HG02981 (cell line): Measurements from ENCODE around the gene PTPN3.
A peak's percentile ranks its signal among the peaks of the same experiment; 100 is the strongest.

Experiments used
- ATAC-seq: cut with Tn5 transposase; IDR thresholded peaks from one replicate; pipeline ENCODE4 v1.9.1; 2021; ENCODE audit warnings: mild to moderate bottlenecking, moderate library complexity; ENCODE audit not compliant: unreplicated experiment

PTPN3 gene

DNA sequence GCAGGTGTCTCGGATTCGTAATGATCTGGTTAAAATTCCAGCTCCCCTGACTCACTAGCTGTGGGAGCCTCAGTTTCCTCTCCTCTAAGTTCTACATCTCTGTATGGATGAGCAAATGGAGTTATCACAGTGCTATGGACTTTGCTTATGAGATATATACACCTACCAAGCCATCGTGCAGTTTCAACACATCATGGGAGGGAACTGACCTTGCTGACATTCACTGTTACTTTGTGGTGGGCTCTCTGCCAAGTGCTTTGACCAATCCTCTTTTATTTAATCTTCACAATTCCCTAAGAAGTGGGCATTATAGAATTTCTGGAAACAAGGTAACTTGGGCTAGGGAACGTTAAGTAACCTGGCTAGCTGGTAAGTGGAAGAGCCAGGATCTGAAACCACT is 70.2 kb downstream of the PTPN3 start:
- ATAC-seq = no peak

DNA sequence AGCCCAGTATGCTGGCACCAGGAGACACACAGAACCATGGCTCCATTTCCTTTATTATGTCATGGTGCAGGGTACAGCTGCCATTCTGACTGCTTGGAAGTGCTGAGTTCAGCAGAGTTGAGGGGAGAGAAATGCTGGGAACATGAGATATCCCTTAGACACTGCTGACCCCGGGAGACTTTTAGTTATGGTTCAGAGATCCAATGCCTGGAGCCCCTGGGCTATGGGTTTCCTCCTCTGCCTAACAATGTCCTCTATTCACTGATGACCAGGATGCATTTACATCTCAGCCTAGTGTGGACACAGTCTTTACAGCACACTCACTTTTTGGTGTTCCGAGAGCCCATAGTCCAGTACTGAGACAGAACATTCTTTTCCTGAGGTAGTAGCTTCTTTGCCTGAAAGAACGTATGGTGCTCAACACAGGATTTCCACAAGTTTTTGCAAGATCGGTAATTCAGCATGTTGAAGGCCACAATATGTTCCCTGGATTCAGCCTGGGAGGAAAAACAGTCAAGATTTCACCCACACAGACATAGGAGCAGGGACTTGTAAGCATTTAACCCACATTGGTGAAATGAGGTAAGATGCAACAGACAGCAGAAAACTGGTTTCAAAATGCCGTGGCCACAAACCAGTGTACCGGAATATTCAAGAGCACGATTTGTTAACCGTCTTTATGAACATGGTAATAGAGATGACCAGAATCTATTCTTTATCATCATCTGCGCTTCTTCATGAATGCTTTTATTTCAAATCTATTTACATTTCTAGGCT is 71.3 kb downstream of the PTPN3 start:
- no peak for ATAC-seq

- ATAC-seq = no peak
Observed at GRCh38 chr9:109424618-109425017, 73.5 kb downstream of the PTPN3 start.

DNA sequence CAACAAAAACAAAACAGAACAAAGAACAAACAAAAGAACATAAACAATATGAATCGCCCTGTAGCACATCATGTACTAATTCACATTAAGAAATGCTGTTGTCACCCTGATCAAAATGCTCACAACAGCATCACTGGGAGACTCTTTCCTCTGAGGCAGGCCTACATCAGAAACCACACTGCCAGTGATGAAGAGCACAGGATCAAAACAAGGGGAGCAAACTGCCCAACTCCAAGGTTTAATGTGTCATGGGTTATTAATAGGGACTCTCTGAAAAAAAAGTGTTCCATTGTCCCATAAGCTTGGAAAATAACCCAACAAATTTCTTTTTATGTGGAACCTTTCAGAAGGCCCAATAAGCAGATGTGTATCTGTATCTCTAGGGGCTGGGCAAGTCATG is 74.2 kb downstream of the PTPN3 start:
- ATAC-seq = no peak

DNA sequence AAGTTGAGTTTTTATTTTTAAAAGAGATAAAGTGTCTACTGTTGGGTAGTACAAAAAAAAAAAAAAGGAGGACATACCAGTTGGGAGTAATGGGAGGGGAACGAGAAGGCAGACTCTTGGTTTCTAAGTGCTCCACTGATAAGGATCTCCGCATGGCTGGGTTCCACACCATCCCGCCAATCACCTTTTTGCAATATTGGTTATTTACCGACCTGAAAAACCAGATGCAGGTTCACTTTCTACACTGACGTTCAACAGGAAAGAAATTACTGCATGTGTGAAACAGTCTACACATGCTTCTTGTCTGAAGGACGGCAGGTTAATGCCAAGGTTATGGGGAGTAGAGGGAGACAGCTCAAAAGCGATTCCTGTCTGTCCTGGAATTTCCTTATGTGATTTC is 75.5 kb downstream of the PTPN3 start:
- ATAC-seq = peak; percentile 72

GRCh38 chr9:109421026-109421970 is 76.8 kb downstream of the PTPN3 start:
- no peak for ATAC-seq

- no peak for ATAC-seq
Observed at GRCh38 chr9:109419531-109419930, 78.6 kb downstream of the PTPN3 start.

DNA sequence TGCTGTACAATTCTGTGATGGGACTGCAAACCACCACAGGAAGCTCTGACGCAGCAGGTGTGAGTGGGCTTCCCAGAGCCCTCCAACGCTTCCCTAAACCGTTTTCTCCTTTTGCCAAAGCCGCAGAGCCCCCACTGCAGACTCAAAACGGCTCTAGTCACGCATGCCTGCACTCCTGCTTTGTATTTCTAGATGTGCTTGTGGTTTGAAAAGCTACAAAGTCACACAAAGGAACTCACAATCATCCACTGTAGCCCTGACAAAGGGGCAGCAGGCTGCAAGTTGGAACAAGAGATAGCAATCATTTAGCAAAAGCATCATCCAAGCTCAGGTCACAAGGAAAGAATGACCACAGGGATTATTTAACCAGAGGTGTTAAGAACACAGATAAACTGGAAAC is 79.3 kb downstream of the PTPN3 start:
- no peak for ATAC-seq

DNA sequence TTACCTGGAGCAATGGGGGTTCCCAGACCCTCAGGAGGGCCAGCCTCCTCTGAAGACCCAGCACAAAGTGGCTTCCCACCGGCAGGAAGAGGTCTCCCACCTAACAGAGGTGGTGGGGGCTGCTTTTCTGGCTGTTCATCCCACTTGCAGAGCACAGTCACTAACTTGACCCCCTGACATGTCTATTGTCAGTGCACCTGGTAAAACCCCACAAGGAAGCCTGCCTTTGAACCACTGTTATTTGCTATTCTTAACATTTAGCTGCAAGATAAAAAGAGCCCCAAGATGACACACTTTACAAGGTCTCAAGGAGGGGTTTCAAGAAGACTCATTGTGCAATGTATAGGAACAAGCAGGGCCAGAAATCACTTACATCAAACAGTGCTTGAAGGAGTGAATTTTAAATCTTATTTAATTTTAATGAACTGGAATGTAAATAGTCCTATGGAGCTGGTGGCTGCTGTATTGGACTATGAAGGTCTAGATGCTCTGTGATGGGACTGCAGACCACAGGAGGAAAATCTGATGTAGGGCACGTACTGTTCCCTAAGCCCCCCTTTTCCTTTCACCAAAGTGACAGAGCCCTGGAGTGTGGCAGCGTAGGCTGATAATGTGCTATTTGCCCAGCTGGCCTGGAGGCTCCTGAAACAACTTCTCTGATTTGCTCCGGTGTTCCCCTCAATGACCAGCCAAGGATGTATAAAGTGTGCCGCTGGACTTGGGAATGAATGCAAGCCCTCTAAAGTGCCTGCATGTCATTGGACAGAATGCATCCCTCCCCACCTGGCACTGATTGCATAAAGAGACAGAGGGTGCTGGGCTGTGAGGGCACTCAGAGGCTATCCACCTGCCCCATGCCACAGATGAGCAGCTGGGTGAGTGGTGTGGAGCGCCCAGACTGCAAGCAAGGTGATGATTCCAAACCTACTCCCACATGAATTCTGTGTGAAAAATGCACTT is 80.2 kb downstream of the PTPN3 start:
- no peak for ATAC-seq

DNA sequence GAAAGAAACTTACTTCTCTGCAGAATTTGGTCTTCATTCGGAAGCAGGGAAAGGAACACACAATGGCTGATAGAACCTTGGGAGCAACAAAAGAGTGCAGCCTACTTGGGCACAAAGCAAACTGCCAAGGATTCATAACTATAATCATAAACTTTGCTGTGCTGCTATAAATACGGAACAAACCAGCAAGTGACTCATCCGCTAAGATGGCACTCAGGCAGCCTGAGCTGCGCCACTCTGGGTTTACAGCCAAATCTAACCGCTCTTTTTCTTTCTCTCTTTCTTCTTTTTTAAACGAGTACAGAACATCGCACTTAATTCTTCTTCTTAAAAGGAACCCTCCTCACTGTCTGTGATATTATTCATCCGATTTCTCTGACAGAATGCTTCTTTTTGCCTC is 81.1 kb downstream of the PTPN3 start:
- ATAC-seq = no peak

DNA sequence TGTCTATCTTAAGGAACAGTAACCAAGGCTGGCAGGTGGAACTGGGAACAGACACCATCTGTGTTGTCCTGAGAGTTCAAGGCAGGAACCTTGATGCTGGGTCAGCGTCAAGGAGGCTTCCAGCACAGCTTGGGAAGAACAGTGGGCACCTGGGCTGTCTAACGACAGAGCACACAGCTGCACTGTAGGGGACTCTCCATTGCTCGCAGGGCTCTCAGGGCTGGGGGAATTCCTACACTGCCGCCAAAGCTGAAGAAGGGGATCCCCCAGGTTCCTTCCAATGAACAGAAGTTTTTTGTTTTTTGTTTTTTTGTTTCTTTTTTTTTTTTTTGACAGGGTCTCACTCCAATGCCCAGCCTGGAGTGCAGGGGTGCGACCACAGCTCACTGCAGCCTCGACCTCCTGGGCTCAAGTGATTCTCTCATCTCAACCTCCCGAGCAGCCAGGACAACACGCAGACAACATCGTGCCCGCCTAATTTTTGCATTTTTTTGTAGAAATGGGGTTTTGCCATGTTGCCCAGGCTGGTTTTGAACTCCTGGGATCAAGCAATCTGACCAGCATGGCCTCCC is 81.9 kb downstream of the PTPN3 start:
- ATAC-seq = peak; percentile 46

- no peak for ATAC-seq
Observed at GRCh38 chr9:109414125-109414785, 83.9 kb downstream of the PTPN3 start.

- no peak for ATAC-seq
Observed at GRCh38 chr9:109411798-109412352, 86.2 kb downstream of the PTPN3 start.

GRCh38 chr9:109411069-109411761 is 86.9 kb downstream of the PTPN3 start:
- peak; percentile 80 for ATAC-seq

DNA sequence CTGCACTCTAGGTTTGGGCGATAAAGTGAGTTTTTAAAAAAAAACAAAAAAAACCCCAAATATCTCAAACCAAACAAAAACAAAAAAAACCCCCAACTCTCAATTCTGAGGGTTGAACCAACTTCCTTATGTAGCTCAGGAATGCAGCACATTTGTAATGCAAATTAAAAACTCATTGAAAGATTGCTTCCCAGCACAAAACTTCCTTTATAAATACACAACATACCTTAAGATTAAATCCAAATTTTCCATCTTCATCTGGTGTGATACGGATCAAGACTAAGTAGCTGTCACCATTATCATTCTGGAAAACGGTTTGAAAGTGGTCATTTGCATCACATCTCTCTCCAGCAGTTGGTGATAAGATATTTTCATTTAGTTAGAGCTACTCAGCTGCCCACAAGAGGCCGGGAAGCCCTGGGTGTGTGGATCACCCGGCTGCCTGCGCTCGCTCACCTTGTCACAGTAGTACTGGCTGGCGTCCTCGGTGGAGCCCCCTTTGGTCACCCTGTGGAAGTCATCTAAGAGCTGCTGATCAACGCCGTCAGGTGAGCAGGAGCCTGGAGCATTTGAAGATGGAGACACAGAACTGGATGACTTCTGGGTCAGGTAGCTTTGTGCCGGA is 88.2 kb downstream of the PTPN3 start:
- ATAC-seq = no peak

DNA sequence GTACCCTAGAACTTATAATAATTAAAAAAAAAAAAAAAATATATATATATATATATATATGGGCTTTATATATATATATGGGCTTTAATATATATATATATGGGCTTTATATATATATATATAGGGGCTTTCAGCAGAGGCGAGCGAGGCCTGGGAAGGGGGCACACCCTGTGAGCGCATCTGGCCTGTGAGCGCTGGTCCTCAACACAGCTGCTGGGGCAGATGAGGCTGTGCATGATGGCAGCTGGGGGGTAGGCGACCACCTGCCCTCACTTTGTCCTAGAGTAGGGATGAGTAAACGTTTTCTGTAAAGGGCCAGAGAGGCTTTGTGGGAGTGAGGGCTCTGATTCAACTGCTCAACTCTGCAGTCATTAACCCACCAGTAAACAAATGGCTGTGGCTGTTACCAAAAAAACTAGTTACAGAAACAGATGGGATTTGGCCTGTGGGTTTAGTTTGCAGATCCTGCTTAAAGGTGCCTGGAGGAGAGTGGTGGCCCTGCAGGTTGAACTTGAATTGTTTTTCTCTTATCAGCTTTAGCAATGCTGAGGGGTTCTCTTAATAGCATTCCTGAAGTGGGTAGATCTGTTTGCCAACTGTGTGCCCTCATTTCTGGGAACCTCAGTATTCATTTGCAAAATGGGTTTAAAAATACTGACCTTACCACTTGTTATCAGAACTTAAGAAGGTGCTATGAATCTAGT is 89.2 kb downstream of the PTPN3 start:
- ATAC-seq = no peak

- ATAC-seq = no peak
Observed at GRCh38 chr9:109403766-109404320, 94.3 kb downstream of the PTPN3 start.

- no peak for ATAC-seq
Observed at GRCh38 chr9:109403116-109403515, 95.0 kb downstream of the PTPN3 start.
